Measurements from ENCODE around the gene METAP2.
"Not testable (repeated sequence)": the region's sequence is repeated elsewhere in the genome, so short reads cannot be mapped to it uniquely, and the experiment has no call there.

Gene METAP2

DNA sequence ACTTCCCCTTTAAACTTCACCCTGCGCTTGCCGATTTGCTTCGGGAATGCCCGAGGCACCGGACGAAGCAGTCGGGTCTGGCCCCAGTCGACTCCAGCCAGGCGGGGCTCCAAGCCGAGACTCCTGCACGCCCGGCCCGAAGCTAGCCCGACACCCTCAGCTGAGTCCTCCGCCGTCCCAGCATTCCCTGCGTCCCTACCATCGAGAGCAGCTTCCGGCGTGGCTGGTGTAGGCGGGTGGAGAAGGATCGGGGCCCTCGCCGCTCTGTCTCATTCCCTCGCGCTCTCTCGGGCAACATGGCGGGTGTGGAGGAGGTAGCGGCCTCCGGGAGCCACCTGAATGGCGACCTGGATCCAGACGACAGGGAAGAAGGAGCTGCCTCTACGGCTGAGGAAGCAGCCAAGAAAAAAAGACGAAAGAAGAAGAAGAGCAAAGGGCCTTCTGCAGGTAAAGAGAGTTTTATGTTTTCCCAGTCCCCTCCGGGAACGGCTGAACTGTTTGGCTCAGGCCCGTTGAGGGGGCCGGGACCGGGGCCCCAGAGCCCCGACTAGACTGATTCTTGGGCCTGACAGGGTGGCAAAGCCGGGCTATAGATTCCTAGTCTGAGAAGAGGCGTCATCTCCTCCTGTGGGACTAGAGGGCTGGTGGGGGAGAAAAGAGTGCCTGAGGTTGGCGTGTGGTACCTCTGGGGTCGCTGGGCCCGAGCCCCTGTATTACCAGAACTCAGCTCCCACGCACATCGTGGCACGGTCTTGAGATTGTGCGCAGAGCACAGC, at the start of gene METAP2:
METAP2 (plus strand) TSS at position 269 of the 776 bp plus-strand sequence; CDS start at position 297, 28 bp downstream.
- DNase-seq: peak; percentile 98

DNA sequence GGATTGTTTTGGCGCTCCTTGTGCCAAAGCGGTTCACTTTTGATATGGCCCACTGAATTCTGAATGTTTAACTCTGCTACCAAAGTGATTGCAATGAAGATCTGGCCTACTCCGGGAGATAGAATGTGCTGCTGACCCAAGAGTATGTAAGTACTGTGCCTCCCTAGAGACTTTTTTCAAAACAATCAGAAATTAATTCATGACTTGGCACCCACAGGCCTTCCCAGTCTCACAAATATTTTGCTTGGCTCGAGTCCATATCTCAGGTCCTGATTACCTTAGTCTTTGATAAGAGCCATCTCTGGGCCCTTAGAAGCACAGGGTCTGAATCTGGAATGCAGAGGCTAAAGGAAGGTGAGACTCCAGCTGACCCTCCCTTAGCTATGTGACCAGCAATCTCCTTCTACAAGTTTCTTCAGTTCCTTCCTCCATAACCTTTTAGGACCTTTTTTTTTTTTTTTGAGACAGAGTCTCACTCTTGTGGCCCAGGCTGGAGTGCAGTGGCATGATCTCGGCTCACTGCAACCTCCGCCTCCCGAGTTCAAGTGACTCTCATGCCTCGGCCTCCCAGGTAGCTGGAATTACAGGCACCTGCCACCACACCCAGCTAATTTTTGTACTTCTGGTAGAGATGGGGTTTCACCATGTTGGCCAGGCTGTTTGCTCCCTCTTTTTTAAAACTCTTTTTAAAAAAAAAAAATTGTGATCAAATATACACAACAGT, 49.5 kb upstream of the METAP2 start:
- no peak for DNase-seq

- no peak for DNase-seq
These were observed 44.8 kb upstream of the METAP2 start for GRCh38 chr12:95429172-95429510.

GRCh38 chr12:95431120-95431519, 42.8 kb upstream of the METAP2 start:
- DNase-seq: no peak

DNA sequence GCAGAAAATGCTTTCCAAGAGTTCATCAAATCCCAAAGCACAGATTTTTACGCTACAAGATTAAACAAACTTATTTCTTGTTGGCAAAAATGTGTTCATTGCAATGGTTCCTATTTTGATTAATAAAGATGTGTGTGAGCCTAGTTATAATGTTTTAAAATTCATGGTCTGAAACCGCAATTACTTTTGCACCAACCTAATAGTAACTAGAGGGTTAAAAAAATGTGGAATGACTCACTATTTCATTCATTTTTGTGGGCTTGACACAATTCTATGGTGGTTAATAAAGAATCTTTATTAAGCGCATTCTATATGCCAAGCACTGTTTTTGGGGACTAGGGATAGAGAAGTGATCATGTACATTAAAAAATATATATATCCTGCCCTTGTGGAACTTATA, 38.6 kb upstream of the METAP2 start:
- no peak for DNase-seq

GRCh38 chr12:95437565-95437964, 36.4 kb upstream of the METAP2 start:
- DNase-seq: no peak

DNA sequence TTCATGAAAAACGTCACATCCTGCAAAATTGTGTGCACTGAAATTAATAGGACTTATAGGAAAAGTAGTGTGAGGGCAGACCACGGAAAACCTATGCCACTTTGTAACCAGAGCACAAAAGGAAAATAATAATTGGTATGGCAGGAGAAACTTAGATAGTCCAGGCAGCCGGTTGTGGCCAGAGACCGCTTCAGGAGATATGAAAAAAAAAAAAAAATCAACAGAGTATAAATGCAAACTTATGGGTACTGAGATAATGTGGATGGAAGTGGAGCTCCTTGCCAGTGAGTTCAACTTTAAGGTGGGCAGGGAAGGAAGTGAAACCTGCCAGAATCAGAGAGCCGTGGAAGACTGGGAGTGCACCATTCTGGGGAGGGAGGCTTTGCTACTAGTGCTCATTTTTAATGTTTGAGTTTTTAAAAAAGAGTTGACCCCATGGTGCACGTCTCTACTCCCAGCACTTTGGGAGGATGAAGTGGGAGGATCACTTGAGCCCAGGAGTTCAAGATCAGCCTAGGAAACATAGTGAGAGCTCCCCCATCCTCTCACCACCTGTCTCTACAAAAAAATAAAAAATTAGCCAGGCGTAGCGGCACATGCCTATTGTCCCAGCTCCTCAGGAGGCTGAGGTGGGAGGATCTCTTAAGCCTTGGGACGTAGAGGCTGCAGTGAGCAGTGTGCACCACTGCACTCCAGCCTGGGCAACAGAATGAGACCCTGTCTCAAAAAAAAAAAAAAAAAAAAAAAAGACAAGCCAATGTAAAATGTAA, 34.3 kb upstream of the METAP2 start:
- DNase-seq: no peak

GRCh38 chr12:95440401-95440800, 33.6 kb upstream of the METAP2 start:
- no peak for DNase-seq

GRCh38 chr12:95443459-95443858, 30.5 kb upstream of the METAP2 start:
- peak; percentile 4 for DNase-seq

- not testable (repeated sequence) for DNase-seq
These were observed 28.9 kb upstream of the METAP2 start for GRCh38 chr12:95445099-95445498.

DNA sequence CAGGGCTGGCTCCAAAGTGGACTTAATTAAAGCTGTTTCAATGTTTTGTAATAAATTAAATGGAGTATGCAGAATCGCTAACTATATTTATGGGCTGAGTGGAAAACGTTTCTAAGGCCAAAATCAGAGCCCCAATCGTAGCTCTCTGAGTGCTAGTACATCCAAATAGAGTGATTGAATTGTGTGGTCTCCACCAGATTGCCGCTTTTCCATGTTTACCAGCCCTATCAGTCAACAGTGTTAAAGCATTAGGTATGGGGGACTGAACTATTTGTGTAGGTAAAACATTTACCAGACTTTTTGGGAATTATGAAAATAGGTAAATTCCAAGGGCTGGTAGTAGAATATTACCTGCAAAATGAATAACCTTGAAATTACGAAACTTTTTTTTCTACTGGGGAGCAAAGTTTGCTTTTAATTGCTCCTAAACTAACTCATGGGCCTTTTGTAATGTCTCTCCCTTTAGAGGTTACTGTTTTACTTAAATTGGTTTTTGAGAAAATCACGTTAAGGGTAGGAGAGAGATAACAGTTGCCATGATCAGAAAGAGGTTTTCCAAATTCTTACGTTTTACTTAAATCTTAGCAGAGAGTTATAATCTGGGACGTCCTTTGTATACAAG, 28.0 kb upstream of the METAP2 start:
- peak; percentile 41 for DNase-seq

DNA sequence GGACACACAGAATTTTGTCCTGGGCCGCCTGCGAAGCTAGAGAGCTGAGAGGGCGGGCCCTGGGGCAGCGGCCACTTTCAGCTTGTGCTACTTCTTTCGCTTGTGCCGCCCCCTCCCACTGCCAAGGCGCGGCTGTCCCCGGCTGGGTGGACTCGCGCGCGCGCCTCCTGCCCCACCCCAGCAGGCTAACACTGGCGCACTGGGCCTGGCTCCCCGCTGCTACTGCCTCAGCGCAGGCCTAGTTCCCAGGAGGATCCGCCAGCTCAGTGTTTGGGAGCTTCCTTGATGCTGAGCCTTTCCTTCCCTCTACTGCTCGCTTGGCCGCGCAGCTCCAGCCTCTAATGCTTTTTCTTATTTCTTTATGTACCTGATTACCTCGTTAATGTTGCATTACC, 27.4 kb upstream of the METAP2 start:
- DNase-seq: peak; percentile 56

DNA sequence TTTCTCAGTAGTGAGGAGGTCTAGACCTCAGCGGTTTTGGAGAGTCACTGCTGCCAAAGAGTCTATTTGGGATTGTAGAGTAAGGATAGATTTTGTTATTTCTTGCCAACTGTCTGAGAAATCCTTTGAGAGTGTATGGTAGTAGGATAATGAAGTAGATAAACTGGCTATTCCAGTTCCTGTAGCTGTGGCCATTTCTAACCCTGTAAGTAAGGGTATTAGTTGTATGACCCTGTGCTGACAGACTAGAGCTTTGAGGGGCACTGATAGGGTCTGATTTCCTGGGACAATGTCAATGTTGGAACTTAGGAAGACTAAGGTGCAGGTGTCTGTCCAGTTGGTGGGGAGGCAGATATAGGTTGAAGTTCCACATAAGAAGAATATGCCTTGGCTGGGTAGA, 24.3 kb upstream of the METAP2 start:
- DNase-seq: not testable (repeated sequence)

DNA sequence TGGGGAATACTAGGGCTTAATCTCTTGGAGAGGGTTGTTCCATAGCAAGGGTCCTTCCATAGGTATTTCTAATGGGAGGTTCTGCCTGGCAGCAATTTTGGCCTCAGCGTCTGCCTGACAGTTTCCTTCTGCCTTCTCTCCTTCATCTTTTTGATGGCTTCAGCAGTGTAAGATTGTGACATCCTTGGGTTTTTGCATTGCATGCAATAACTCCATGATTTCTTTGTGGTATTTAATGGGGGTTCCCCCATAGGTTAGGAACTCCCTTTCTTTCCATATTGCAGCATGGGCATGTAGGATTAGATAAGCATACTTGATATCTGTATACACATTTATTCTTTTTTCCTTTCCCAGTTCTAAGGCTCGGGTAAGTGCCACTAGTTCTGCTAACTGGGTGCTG, 21.5 kb upstream of the METAP2 start:
- not testable (repeated sequence) for DNase-seq

- not testable (repeated sequence) for DNase-seq
These were observed 20.1 kb upstream of the METAP2 start for GRCh38 chr12:95453881-95454280.

- not testable (repeated sequence) for DNase-seq
These were observed 19.2 kb upstream of the METAP2 start for GRCh38 chr12:95454780-95455215.

GRCh38 chr12:95457605-95458004, 16.3 kb upstream of the METAP2 start:
- DNase-seq: not testable (repeated sequence)

GRCh38 chr12:95458761-95459160, 15.2 kb upstream of the METAP2 start:
- no peak for DNase-seq

DNA sequence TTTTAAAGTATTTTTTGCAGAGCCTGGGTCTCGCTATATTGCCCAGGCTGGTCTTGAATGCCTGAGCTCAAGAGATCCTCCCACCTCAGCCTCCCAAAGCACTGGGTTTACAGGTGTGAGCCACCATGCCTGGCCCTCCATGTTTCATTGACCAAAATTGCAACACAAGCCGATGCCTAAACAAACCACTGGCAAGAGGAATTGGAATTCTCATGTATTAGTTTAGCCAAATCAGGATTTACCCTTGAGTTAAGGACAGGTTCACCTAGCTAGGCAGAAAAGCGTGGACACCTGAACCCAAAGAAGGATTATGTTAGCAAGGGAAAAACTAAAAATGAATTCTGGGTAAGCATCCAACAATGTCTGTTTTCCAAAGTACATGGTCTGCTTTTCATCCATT, 14.6 kb upstream of the METAP2 start:
- DNase-seq: no peak

DNA sequence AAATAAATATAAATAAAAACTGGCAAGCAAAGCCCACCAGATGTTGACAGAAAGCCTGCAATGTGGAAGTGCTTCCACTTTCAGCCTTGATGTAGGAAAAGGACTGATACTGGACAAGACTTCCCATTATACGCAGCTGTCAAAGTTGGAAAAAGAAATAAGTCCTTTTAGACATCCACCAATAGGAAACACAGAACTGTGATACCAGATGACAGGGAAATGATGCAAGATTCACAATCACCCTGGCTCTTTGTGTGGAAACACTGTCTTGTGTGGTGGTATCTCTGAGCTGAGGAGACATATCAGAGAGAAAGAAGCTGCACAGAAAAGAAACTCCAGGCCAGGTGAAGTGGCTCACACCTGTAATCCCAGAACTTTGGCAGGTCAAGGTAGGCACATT, 13.8 kb upstream of the METAP2 start:
- DNase-seq: no peak

DNA sequence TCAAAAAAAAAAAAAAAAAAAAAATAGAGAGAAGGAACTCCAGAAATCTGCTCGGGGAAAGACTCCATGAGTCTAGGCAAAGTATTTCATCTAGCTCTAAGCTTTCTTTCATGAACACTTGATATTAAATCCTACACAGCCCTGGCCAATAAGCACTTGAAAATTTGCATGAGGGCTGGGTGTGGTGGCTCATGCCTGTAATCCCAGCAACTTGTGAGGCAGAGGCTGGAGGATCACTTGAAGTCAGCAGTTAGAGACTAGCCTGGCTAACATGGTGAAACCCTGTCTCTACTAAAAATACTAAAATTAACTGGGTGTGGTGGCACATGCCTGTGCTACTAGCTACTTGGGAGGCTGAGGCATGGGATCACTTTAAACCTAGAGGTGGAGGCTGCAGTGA, 13.1 kb upstream of the METAP2 start:
- no peak for DNase-seq

GRCh38 chr12:95462081-95462480, 11.9 kb upstream of the METAP2 start:
- no peak for DNase-seq

DNA sequence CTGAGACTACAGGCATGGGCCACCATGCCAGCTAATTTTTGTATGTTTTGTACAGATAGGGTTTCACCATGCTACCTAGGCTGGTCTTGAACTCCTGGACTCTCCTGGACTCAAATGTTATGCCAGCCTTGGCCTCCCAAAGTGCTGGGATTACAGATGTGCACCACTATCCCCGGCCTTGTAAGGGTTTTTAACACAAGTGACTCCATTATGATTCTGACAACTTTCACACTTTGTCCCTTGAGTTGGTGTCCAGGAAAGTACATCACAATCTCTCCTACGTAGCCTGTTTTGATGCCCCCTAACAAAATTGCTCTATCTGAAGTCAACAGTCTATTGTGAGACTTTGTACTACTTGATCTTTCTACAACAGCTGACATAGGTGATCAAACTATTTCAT, 11.4 kb upstream of the METAP2 start:
- no peak for DNase-seq

Data from NCI-H69 (cell line).